ENCODE data around the gene ERCC8. TPM values are rescaled to one million over a fixed set of nuclear protein-coding genes. Genes with fewer than 3 reads are reported as not detected.
A peak's percentile ranks its signal among the peaks of the same experiment; 100 is the strongest.

The ERCC8 gene
- total and polyA plus RNA-seq, 10 of the 15 experiments (the other 5 are each of a cell fraction or from before 2014, with no cell fraction given) = 10.4 to 31.2 (median 16.4) TPM

GRCh38 chr5:60888359-60889061 lies 56.4 kb downstream of the ERCC8 start:
- TF ChIP-seq SKIL (IDR thresholded peaks at IDR 0.05; ENCODE audit: low read depth, poor library complexity, severe bottlenecking) (no peak), BRCA1 (IDR thresholded peaks at IDR 0.05; ENCODE audit: low read depth, low read length) (no peak), SMARCA5 (IDR thresholded peaks at IDR 0.05) (no peak), CBX5 (IDR thresholded peaks at IDR 0.05; ENCODE audit: low read depth) (no peak), SMC3 (IDR thresholded peaks at IDR 0.05; ENCODE audit: borderline replicate concordance, low read length) (no peak), CREB1 (IDR thresholded peaks at IDR 0.05; ENCODE audit: low read depth) (no peak), CHD2 (IDR thresholded peaks at IDR 0.05; ENCODE audit: borderline replicate concordance, low read depth, low read length) (no peak), RAD51 (IDR thresholded peaks at IDR 0.05) (no peak), ZNF622 (IDR thresholded peaks at IDR 0.05) (no peak), PBX3 (IDR thresholded peaks at IDR 0.05; ENCODE audit: insufficient replicate concordance, low read depth, low read length) (no peak), NBN (IDR thresholded peaks at IDR 0.05) (no peak), SIX5 (IDR thresholded peaks at IDR 0.05; ENCODE audit: low read depth, low read length, severe bottlenecking) (no peak)
- Histone ChIP-seq H3K9me3 (replicated peaks; ENCODE audit: control insufficient read depth, insufficient read depth, low read length) (no peaks in the 10 kb centered on the region), H3K9ac (ENCODE audit: control insufficient read depth, insufficient read depth, low read length) (no peak overlapping the region), H3K36me3 (ENCODE audit: control insufficient read depth in 2 of 2, insufficient read depth in 2 of 2, low read length in 1 of 2) (no peaks in the 10 kb centered on the region), H3K27ac (ENCODE audit: control insufficient read depth, insufficient read depth) (no peak overlapping the region), H4K20me1 (ENCODE audit: control insufficient read depth, insufficient read depth) (no peaks in the 10 kb centered on the region), H2AFZ (ENCODE audit: control insufficient read depth, low read depth, low read length) (no peak overlapping the region), H3K4me3 (no peak overlapping the region), H3K79me2 (ENCODE audit: control insufficient read depth, insufficient read depth, low read length) (no peaks in the 10 kb centered on the region), H3K4me2 (ENCODE audit: control insufficient read depth, insufficient read depth) (no peak overlapping the region), H3K27me3 (replicated peaks in 1 of 2; ENCODE audit: control insufficient read depth in 2 of 2, insufficient read depth in 2 of 2, low read length in 1 of 2) (no peaks in the 10 kb centered on the region), H3K4me1 (ENCODE audit: control insufficient read depth, insufficient read depth, low read length) (no peaks in the 10 kb centered on the region)
- no peak for FAIRE-seq
- intact Hi-C loops (cut with micrococcal nuclease; ENCODE audit: unreplicated experiment) = no loop called here
- POLR2A ChIA-PET = no interaction called here
- no TSS peak for BruUV-seq (replicated peaks)
- in situ Hi-C loops (cut with MboI) = no loop called here
- peak; percentile 64 for ATAC-seq
- CTCF ChIA-PET = interaction anchor here (1.2 kb wide), 1 partner anchor 211 kb away, joined by 3 read pairs; no protein-coding TSS in a partner anchor
- DNase-seq (ENCODE audit: low read depth, low spot score) = no peak
- SMC1A ChIA-PET (ENCODE audit: uncharacterized antibody, unreplicated experiment) = no interaction called here
- RAD21 ChIA-PET (ENCODE audit: unreplicated experiment) = interaction anchor here (1.4 kb wide), 1 partner anchor 210 kb away, joined by 3 read pairs; no protein-coding TSS in a partner anchor
- WGBS (ENCODE audit: insufficient coverage, insufficient replicate concordance, low lambda C conversion rate, missing lambda C conversion rate) = 85% methylated on average over 2 of the region's 2 CpGs
